SK-N-SH treated with all-trans-retinoic acid at 6 μM for 48 hours (cell line): ENCODE measurements around the gene CBY2.

Experiments used
- ATAC-seq: fragments of 200-7000 bp; cut with Tn5 transposase; 3 replicates; pipeline ENCODE4 v1.9.1; 2020; ENCODE audit warnings: mild to moderate bottlenecking, moderate library complexity
- BACH2 ChIP-seq: fragments of 250-450 bp; sonication (Bioruptor Pico); IDR thresholded peaks from 2 replicates; pipeline ENCODE4 v1.9.0; 2021; ENCODE audit warnings: mild to moderate bottlenecking, borderline replicate concordance
- ESRRG ChIP-seq: fragments of 250-450 bp; sonication (Bioruptor Pico); IDR thresholded peaks from 2 replicates; pipeline ENCODE4 v1.6.1; 2021; ENCODE audit warnings: mild to moderate bottlenecking
- GLIS3 ChIP-seq: fragments of 250-450 bp; sonication (Bioruptor Pico); IDR thresholded peaks from 2 replicates; pipeline ENCODE4 v1.5.0; 2020; ENCODE audit warnings: mild to moderate bottlenecking, moderate library complexity
- ISL1 ChIP-seq: fragments of 250-450 bp; sonication (Bioruptor Pico); IDR thresholded peaks from 2 replicates; pipeline ENCODE4 v2.1.2; 2022; ENCODE audit warnings: mild to moderate bottlenecking, moderate library complexity
- OSR1 ChIP-seq: fragments of 250-450 bp; sonication (Bioruptor Pico); IDR thresholded peaks from 2 replicates; pipeline ENCODE4 v1.8.0; 2022; ENCODE audit warnings: moderate library complexity, mild to moderate bottlenecking, inconsistent platforms
- PPARA ChIP-seq: fragments of 250-450 bp; sonication (Bioruptor Pico); IDR thresholded peaks from 2 replicates; pipeline ENCODE4 v1.5.0; 2020; ENCODE audit warnings: mild to moderate bottlenecking, borderline replicate concordance
- RARB ChIP-seq: fragments of 250-450 bp; sonication (Bioruptor Pico); IDR thresholded peaks from 2 replicates; pipeline ENCODE4 v1.8.0; 2021; ENCODE audit warnings: mild to moderate bottlenecking, moderate library complexity
- SNAI2 ChIP-seq: fragments of 250-450 bp; sonication (Bioruptor Pico); IDR thresholded peaks from 2 replicates; pipeline ENCODE4 v1.5.0; 2020; ENCODE audit warnings: mild to moderate bottlenecking, moderate library complexity
- TCF4 ChIP-seq: fragments of 250-450 bp; sonication (Bioruptor Pico); IDR thresholded peaks from 2 replicates; pipeline ENCODE4 v1.8.0; 2021; ENCODE audit warnings: mild to moderate bottlenecking, moderate library complexity, borderline replicate concordance
- TOX ChIP-seq: fragments of 250-450 bp; sonication (Bioruptor Pico); IDR thresholded peaks from 2 replicates; pipeline ENCODE4 v1.8.0; 2021; ENCODE audit warnings: mild to moderate bottlenecking, moderate library complexity, borderline replicate concordance
- ZC3H10 ChIP-seq: fragments of 250-450 bp; sonication (Bioruptor Pico); IDR thresholded peaks from 2 replicates; pipeline ENCODE4 v1.5.1; 2021; ENCODE audit warnings: mild to moderate bottlenecking, moderate library complexity
- ZFP3 ChIP-seq: fragments of 250-450 bp; sonication (Bioruptor Pico); IDR thresholded peaks from 2 replicates; pipeline ENCODE4 v1.5.0; 2020; ENCODE audit warnings: mild to moderate bottlenecking, moderate library complexity
- ZFP30 ChIP-seq: fragments of 450-650 bp; formaldehyde crosslinking; IDR thresholded peaks from 2 replicates; pipeline ENCODE4 v1.5.0; 2022; ENCODE audit warnings: mild to moderate bottlenecking, moderate library complexity
- ZNF565 ChIP-seq: fragments of 450-650 bp; formaldehyde crosslinking; conservative IDR thresholded peaks from 2 replicates; pipeline ENCODE4 v1.5.0; 2020; ENCODE audit warnings: low read depth, mild to moderate bottlenecking, moderate library complexity
- ZNF70 ChIP-seq: fragments of 450-650 bp; formaldehyde crosslinking; IDR thresholded peaks from 2 replicates; pipeline ENCODE4 v1.5.0; 2020; ENCODE audit warnings: mild to moderate bottlenecking, moderate library complexity
- ZNF8 ChIP-seq: fragments of 450-650 bp; formaldehyde crosslinking; IDR thresholded peaks from 2 replicates; pipeline ENCODE4 v1.5.0; 2020; ENCODE audit warnings: mild to moderate bottlenecking, moderate library complexity
- TF ChIP-seq, protein P1 (sequence below): fragments of 250-450 bp; sonication (Bioruptor Pico); IDR thresholded peaks from 2 replicates; pipeline ENCODE4 v1.5.0; 2020; ENCODE audit warnings: mild to moderate bottlenecking, moderate library complexity
- TF ChIP-seq, protein P2 (sequence below): fragments of 250-450 bp; sonication (Bioruptor Pico); IDR thresholded peaks from 2 replicates; pipeline ENCODE4 v1.8.0; 2021; ENCODE audit warnings: low read depth, mild to moderate bottlenecking, moderate library complexity, borderline replicate concordance
- TF ChIP-seq, protein P3 (sequence below): fragments of 250-450 bp; sonication (Bioruptor Pico); IDR thresholded peaks from 2 replicates; pipeline ENCODE4 v1.8.0; 2020; ENCODE audit warnings: mild to moderate bottlenecking, moderate library complexity, borderline replicate concordance
- TF ChIP-seq, protein P4 (sequence below): fragments of 250-450 bp; sonication (Bioruptor Pico); IDR thresholded peaks from 2 replicates; pipeline ENCODE4 v1.5.1; 2020; ENCODE audit warnings: low read depth, mild to moderate bottlenecking, moderate library complexity

CBY2 gene

DNA sequence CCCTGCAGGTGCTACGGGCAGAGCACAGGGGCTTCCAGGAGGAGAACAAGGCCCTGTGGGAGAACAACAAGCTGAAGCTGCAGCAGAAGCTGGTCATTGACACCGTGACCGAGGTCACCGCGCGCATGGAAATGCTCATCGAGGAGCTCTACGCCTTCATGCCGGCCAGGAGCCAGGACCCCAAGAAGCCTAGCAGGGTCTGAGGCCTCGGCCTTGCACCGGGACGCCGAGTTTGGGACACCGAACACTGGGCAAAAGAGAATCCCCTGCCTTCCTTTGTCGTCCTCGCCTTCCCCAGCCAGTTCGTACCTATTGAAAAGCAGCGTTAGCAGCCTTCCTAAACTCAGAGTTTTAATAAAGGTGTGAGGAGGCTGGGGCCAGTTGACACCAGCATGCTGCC is 12.1 kb downstream of the CBY2 start:
- no peak for ATAC-seq
- TF ChIP-seq TCF4 (CRISPR knock-in tag) (no peak), PPARA (CRISPR knock-in tag) (no peak), ZFP3 (CRISPR knock-in tag) (no peak), GLIS3 (CRISPR knock-in tag) (no peak), ZC3H10 (CRISPR knock-in tag) (no peak), ZNF70 (no peak), ESRRG (no peak)
- TF ChIP-seq, protein P1, sequence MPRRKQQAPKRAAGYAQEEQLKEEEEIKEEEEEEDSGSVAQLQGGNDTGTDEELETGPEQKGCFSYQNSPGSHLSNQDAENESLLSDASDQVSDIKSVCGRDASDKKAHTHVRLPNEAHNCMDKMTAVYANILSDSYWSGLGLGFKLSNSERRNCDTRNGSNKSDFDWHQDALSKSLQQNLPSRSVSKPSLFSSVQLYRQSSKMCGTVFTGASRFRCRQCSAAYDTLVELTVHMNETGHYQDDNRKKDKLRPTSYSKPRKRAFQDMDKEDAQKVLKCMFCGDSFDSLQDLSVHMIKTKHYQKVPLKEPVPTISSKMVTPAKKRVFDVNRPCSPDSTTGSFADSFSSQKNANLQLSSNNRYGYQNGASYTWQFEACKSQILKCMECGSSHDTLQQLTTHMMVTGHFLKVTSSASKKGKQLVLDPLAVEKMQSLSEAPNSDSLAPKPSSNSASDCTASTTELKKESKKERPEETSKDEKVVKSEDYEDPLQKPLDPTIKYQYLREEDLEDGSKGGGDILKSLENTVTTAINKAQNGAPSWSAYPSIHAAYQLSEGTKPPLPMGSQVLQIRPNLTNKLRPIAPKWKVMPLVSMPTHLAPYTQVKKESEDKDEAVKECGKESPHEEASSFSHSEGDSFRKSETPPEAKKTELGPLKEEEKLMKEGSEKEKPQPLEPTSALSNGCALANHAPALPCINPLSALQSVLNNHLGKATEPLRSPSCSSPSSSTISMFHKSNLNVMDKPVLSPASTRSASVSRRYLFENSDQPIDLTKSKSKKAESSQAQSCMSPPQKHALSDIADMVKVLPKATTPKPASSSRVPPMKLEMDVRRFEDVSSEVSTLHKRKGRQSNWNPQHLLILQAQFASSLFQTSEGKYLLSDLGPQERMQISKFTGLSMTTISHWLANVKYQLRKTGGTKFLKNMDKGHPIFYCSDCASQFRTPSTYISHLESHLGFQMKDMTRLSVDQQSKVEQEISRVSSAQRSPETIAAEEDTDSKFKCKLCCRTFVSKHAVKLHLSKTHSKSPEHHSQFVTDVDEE (CRISPR knock-in tag), result no peak
- TF ChIP-seq, protein P2, sequence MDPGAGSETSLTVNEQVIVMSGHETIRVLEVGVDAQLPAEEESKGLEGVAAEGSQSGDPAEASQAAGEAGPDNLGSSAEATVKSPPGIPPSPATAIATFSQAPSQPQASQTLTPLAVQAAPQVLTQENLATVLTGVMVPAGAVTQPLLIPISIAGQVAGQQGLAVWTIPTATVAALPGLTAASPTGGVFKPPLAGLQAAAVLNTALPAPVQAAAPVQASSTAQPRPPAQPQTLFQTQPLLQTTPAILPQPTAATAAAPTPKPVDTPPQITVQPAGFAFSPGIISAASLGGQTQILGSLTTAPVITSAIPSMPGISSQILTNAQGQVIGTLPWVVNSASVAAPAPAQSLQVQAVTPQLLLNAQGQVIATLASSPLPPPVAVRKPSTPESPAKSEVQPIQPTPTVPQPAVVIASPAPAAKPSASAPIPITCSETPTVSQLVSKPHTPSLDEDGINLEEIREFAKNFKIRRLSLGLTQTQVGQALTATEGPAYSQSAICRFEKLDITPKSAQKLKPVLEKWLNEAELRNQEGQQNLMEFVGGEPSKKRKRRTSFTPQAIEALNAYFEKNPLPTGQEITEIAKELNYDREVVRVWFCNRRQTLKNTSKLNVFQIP, result no peak

DNA sequence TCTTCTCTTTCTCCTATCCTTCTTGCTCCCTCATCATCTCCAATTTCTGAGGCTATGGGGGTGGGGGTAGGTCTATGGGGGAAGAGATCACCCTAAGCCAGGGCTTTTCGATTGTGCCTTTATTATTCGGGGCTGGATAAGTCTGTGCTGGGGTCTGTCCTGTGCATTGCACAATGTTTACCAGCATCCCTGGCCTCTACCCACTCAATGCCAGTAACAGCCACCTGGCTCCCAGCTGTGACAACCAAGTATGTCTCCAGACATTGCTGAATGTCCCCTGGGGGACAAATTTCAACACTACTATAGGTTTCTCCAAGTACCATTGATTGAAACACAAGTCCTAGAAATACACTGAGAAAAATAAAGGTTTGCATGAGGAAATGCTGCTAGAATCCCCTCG is 13.2 kb downstream of the CBY2 start:
- no peak for ATAC-seq
- TF ChIP-seq TOX (CRISPR knock-in tag) (no peak), GLIS3 (CRISPR knock-in tag) (no peak), OSR1 (CRISPR knock-in tag) (no peak)

DNA sequence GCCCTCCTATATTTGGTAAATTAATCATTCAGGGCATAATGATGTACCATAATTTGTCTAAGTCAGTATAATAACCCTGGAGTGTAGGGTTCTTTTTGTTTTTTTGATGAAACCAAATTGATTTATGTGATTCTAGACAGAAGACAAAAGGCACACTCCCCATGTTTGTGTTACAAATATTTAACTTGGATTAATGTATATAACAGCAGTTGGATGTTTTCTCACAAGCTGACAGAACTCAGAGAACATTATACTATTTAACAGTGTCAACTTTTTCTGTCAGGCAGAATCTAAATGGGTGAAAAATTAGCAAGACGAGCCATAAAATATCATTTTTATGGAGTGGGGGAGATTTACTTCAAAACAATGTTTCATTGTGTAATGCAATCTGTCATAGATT is 15.2 kb downstream of the CBY2 start:
- no peak for ATAC-seq
- TF ChIP-seq ZFP30 (CRISPR knock-in tag), result no peak
- TF ChIP-seq ISL1 (CRISPR knock-in tag), result no peak
- TF ChIP-seq ZNF8 (CRISPR knock-in tag), result no peak
- no peak for TF ChIP-seq TCF4 (CRISPR knock-in tag)
- TF ChIP-seq ZNF70, result no peak
- TF ChIP-seq BACH2 (CRISPR knock-in tag), result no peak
- TF ChIP-seq ESRRG, result no peak
- no peak for TF ChIP-seq TOX (CRISPR knock-in tag)
- TF ChIP-seq, protein P3, sequence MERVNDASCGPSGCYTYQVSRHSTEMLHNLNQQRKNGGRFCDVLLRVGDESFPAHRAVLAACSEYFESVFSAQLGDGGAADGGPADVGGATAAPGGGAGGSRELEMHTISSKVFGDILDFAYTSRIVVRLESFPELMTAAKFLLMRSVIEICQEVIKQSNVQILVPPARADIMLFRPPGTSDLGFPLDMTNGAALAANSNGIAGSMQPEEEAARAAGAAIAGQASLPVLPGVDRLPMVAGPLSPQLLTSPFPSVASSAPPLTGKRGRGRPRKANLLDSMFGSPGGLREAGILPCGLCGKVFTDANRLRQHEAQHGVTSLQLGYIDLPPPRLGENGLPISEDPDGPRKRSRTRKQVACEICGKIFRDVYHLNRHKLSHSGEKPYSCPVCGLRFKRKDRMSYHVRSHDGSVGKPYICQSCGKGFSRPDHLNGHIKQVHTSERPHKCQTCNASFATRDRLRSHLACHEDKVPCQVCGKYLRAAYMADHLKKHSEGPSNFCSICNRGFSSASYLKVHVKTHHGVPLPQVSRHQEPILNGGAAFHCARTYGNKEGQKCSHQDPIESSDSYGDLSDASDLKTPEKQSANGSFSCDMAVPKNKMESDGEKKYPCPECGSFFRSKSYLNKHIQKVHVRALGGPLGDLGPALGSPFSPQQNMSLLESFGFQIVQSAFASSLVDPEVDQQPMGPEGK (CRISPR knock-in tag), result no peak
- TF ChIP-seq, protein P1 (CRISPR knock-in tag), result no peak
- TF ChIP-seq RARB (CRISPR knock-in tag), result no peak
- TF ChIP-seq, protein P2, result no peak
- TF ChIP-seq ZNF565 (CRISPR knock-in tag), result no peak
- TF ChIP-seq GLIS3 (CRISPR knock-in tag), result no peak
- no peak for TF ChIP-seq SNAI2 (CRISPR knock-in tag)
- TF ChIP-seq, protein P4, sequence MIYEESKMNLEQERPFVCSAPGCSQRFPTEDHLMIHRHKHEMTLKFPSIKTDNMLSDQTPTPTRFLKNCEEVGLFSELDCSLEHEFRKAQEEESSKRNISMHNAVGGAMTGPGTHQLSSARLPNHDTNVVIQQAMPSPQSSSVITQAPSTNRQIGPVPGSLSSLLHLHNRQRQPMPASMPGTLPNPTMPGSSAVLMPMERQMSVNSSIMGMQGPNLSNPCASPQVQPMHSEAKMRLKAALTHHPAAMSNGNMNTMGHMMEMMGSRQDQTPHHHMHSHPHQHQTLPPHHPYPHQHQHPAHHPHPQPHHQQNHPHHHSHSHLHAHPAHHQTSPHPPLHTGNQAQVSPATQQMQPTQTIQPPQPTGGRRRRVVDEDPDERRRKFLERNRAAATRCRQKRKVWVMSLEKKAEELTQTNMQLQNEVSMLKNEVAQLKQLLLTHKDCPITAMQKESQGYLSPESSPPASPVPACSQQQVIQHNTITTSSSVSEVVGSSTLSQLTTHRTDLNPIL (CRISPR knock-in tag), result no peak
- TF ChIP-seq PPARA (CRISPR knock-in tag), result no peak
